Measurements from ENCODE around the gene PTPRN2. TPM values are rescaled to one million over a fixed set of nuclear protein-coding genes. Genes with fewer than 3 reads are reported as not detected.

PTPRN2 gene
- total and polyA plus RNA-seq, 2 donors (not counting 3 experiments of a cell fraction or from before 2014, with no cell fraction given) = 0.62 to 0.88 TPM

DNA sequence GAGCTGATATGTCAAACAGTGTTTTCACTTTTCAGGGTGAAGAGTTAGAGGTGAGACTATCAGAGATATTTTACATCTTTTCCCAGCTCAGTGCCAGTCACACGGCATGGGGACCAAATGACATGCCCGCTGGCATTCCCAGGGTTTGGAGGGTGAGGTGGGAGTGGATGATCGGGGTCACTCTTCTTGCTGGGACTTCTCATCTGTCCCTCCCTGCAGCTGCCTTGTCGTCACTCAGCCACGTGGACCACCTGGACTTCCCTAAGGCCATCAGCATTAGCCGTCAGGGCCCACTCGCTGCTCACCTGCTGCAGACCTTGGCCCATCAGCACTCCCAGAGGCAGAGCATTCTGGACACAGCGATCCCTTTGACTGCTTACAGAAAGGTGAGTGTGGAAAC lies 949.1 kb downstream of the PTPRN2 start:
- Histone ChIP-seq H3K27ac (ENCODE audit: insufficient read depth, low read depth, low read length) (no peak overlapping the region), H3K79me2 (ENCODE audit: control insufficient read depth, insufficient read depth, low read length) (no peaks in the 10 kb centered on the region), H3K4me1 (ENCODE audit: control insufficient read depth, extremely low read depth, insufficient read depth, low read length) (no peaks in the 10 kb centered on the region), H3K27me3 (ENCODE audit: control insufficient read depth in 2 of 2, insufficient read depth in 2 of 2, low read length in 2 of 2) (no peaks in the 10 kb centered on the region), H3K4me2 (ENCODE audit: insufficient read depth, low read length) (no peak overlapping the region), H4K20me1 (replicated peaks; ENCODE audit: control insufficient read depth, extremely low read depth, insufficient read depth, low read length) (no peaks in the 10 kb centered on the region), H2AFZ (ENCODE audit: low read depth, low read length) (no peak overlapping the region), H3K9me3 (replicated peaks; ENCODE audit: control insufficient read depth, insufficient read depth, low read length) (peaks cover 4% of the 10 kb centered on the region), H3K36me3 (ENCODE audit: control insufficient read depth in 2 of 2, extremely low read depth in 1 of 2, insufficient read depth in 2 of 2, low read length in 2 of 2) (no peaks in the 10 kb centered on the region), H3K9ac (replicated peaks; ENCODE audit: extremely low read depth, insufficient read depth, low read length) (no peak overlapping the region), H3K9me1 (replicated peaks; ENCODE audit: control insufficient read depth, extremely low read depth, insufficient read depth, low read length) (no peaks in the 10 kb centered on the region), H3K4me3 (replicated peaks in 1 of 3; ENCODE audit: insufficient read depth in 1 of 3, low read depth in 1 of 3, low read length in 3 of 3) (no peak overlapping the region)
- CTCF ChIA-PET = no interaction called here
- FAIRE-seq (no peak), DNase-seq (ENCODE audit: low read depth, low spot score) (no peak)
- POLR2A ChIA-PET = no interaction called here
- dilution Hi-C loops (cut with MboI; ENCODE audit: extremely low pct_ligation_motif_present, low sequenced_read_pairs) (no loop called here), intact Hi-C loops (cut with micrococcal nuclease) (no loop called here)
- TF ChIP-seq MYC (IDR thresholded peaks at IDR 0.05; ENCODE audit: low read depth, low read length) (no peak), POLR2AphosphoS5 (IDR thresholded peaks at IDR 0.05; ENCODE audit: insufficient read depth, low read depth, low read length) (no peak), EZH2 (IDR thresholded peaks at IDR 0.05; ENCODE audit: borderline replicate concordance, low read depth, low read length, severe bottlenecking) (no peak)
- TF ChIP-seq, protein P1, sequence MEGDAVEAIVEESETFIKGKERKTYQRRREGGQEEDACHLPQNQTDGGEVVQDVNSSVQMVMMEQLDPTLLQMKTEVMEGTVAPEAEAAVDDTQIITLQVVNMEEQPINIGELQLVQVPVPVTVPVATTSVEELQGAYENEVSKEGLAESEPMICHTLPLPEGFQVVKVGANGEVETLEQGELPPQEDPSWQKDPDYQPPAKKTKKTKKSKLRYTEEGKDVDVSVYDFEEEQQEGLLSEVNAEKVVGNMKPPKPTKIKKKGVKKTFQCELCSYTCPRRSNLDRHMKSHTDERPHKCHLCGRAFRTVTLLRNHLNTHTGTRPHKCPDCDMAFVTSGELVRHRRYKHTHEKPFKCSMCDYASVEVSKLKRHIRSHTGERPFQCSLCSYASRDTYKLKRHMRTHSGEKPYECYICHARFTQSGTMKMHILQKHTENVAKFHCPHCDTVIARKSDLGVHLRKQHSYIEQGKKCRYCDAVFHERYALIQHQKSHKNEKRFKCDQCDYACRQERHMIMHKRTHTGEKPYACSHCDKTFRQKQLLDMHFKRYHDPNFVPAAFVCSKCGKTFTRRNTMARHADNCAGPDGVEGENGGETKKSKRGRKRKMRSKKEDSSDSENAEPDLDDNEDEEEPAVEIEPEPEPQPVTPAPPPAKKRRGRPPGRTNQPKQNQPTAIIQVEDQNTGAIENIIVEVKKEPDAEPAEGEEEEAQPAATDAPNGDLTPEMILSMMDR (IDR thresholded peaks at IDR 0.05; ENCODE audit: extremely low read depth in 1 of 2, insufficient read depth in 1 of 2, low read depth in 1 of 2, low read length in 2 of 2) = no peak
- no TSS peak for BruUV-seq (replicated peaks)

GRCh38 chr7:157637216-157637949 lies 950.2 kb downstream of the PTPRN2 start:
- no peak overlapping the region for H3K9ac ChIP-seq (replicated peaks; ENCODE audit: extremely low read depth, insufficient read depth, low read length)
- H3K4me3 ChIP-seq (replicated peaks in 1 of 3; ENCODE audit: insufficient read depth in 1 of 3, low read depth in 1 of 3, low read length in 3 of 3) = no peak overlapping the region
- no peaks in the 10 kb centered on the region for H3K79me2 ChIP-seq (ENCODE audit: control insufficient read depth, insufficient read depth, low read length)
- DNase-seq (ENCODE audit: low read depth, low spot score) (no peak), FAIRE-seq (no peak)
- H3K4me1 ChIP-seq (ENCODE audit: control insufficient read depth, extremely low read depth, insufficient read depth, low read length) = no peaks in the 10 kb centered on the region
- H3K27ac ChIP-seq (ENCODE audit: insufficient read depth, low read depth, low read length) = no peak overlapping the region
- POLR2A ChIA-PET = no interaction called here
- no TSS peak for BruUV-seq (replicated peaks)
- no peak for TF ChIP-seq MAX (IDR thresholded peaks at IDR 0.05; ENCODE audit: insufficient read depth, insufficient read length)
- TF ChIP-seq FOS (IDR thresholded peaks at IDR 0.05; ENCODE audit: borderline replicate concordance, insufficient read depth, low read length) = no peak
- no peak for TF ChIP-seq POLR2A (IDR thresholded peaks at IDR 0.05; ENCODE audit: low read depth, low read length)
- no peak for TF ChIP-seq JUN (IDR thresholded peaks at IDR 0.05; ENCODE audit: borderline replicate concordance, insufficient read depth, insufficient read length, low read depth)
- no peak for TF ChIP-seq EZH2 (IDR thresholded peaks at IDR 0.05; ENCODE audit: borderline replicate concordance, low read depth, low read length, severe bottlenecking)
- TF ChIP-seq, protein P1 (IDR thresholded peaks at IDR 0.05; ENCODE audit: extremely low read depth in 1 of 2, insufficient read depth in 1 of 2, low read depth in 1 of 2, low read length in 2 of 2) = no peak
- TF ChIP-seq POLR2AphosphoS5 (IDR thresholded peaks at IDR 0.05; ENCODE audit: insufficient read depth, low read depth, low read length) = no peak
- TF ChIP-seq GATA2 (IDR thresholded peaks at IDR 0.05; ENCODE audit: insufficient read depth, insufficient read length, low read depth, low read length) = no peak
- no peak for TF ChIP-seq MYC (IDR thresholded peaks at IDR 0.05; ENCODE audit: low read depth, low read length)
- CTCF ChIA-PET = no interaction called here
- no peak overlapping the region for H2AFZ ChIP-seq (ENCODE audit: low read depth, low read length)
- no peak overlapping the region for H3K4me2 ChIP-seq (ENCODE audit: insufficient read depth, low read length)
- intact Hi-C loops (cut with micrococcal nuclease) = no loop called here
- no peaks in the 10 kb centered on the region for H4K20me1 ChIP-seq (replicated peaks; ENCODE audit: control insufficient read depth, extremely low read depth, insufficient read depth, low read length)
- no peaks in the 10 kb centered on the region for H3K9me1 ChIP-seq (replicated peaks; ENCODE audit: control insufficient read depth, extremely low read depth, insufficient read depth, low read length)
- dilution Hi-C loops (cut with MboI; ENCODE audit: extremely low pct_ligation_motif_present, low sequenced_read_pairs) = no loop called here
- H3K9me3 ChIP-seq (replicated peaks; ENCODE audit: control insufficient read depth, insufficient read depth, low read length) = peaks cover 4% of the 10 kb centered on the region
- H3K36me3 ChIP-seq (ENCODE audit: control insufficient read depth in 2 of 2, extremely low read depth in 1 of 2, insufficient read depth in 2 of 2, low read length in 2 of 2) = no peaks in the 10 kb centered on the region
- no peaks in the 10 kb centered on the region for H3K27me3 ChIP-seq (ENCODE audit: control insufficient read depth in 2 of 2, insufficient read depth in 2 of 2, low read length in 2 of 2)

All from endothelial cell of umbilical vein (primary cell).